HepG2 (cell line): Measurements from ENCODE around the gene ATP6V0A1. TPM values are rescaled to one million over a fixed set of nuclear protein-coding genes. Genes with fewer than 3 reads are reported as not detected.
A peak's percentile ranks its signal among the peaks of the same experiment; 100 is the strongest.

Experiments
- ATAC-seq: fragments of 200-7000 bp; cut with Tn5 transposase; 3 replicates; pipeline ENCODE4 v1.9.1; 2020; ENCODE audit warnings: mild to moderate bottlenecking, moderate library complexity
- BruUV-seq: library from RNA; stranded (reverse); fragments of 400-500 nt; replicated peaks from 2 replicates; lab custom pipeline; 2021; lab: Mats Ljungman, UMichigan
- CTCF ChIA-PET: fragments of 300-600 bp; formaldehyde crosslinking; extraction: SDS; loops from one replicate; lab custom pipeline; 2021; ENCODE audit warnings: low total read pairs, inconsistent platforms, low intra/inter-chr PET ratio; lab: Yijun Ruan, JAX
- POLR2A ChIA-PET: fragments of 350-600 bp; sonication (Branson Sonifier 250); formaldehyde crosslinking; loops from one replicate; lab custom pipeline; 2020; ENCODE audit warnings: antibody characterized with exemption, inconsistent platforms; lab: Yijun Ruan, JAX
- DNase-seq: peaks from one replicate; pipeline ENCODE4 v3.0.0-alpha.2; 2015; ENCODE audit warnings: low spot score
- FAIRE-seq: peaks from 3 replicates; lab custom pipeline; 2011; peaks lifted over from hg19 to GRCh38; lab: Jason Lieb, UNC
- H2AFZ ChIP-seq: one replicate; pipeline ENCODE4 v1.6.1; 2011; ENCODE audit warnings: low read length, inconsistent platforms
- H3K27ac ChIP-seq: fragments of 300-600 bp; 3 replicates; pipeline ENCODE4 v1.8.0; 2011; ENCODE audit warnings: mixed run types, mild to moderate bottlenecking, mixed read lengths, low read length, inconsistent platforms; ENCODE audit not compliant: insufficient read depth; ENCODE audit errors: extremely low read length
- H3K27me3 ChIP-seq, 2 experiments: fragments of 200-600 bp in 1 of 2; 2 replicates in 1 of 2; 3 replicates in 1 of 2; pipeline versions ENCODE4 v1.6.0 to v1.8.0; 2011; ENCODE audit warnings: low read length in 2 of 2, mild to moderate bottlenecking in 2 of 2, moderate library complexity in 2 of 2, inconsistent platforms in 1 of 2; ENCODE audit not compliant: insufficient read depth in 2 of 2, control insufficient read depth in 1 of 2
- H3K36me3 ChIP-seq, 2 experiments: fragments of 200-600 bp in 1 of 2; replicated peaks in 1 of 2; 2 replicates in 1 of 2; 3 replicates in 1 of 2; pipeline versions ENCODE4 v1.5.1 to v1.8.0; 2011; ENCODE audit warnings: low read length in 2 of 2, inconsistent platforms in 1 of 2; ENCODE audit not compliant: insufficient read depth in 2 of 2, control insufficient read depth in 1 of 2
- H3K4me1 ChIP-seq: 2 replicates; pipeline ENCODE4 v1.5.1; 2012; ENCODE audit warnings: low read length, inconsistent platforms; ENCODE audit not compliant: insufficient read depth
- H3K4me2 ChIP-seq: 2 replicates; pipeline ENCODE4 v1.6.0; 2011; ENCODE audit warnings: low read depth, low read length, inconsistent platforms
- H3K4me3 ChIP-seq, 3 experiments: fragments of 200-600 bp in 1 of 3; sonication (generic), shearing (Covaris generic) in 1 of 3; replicated peaks in 1 of 3; 2 replicates each; pipeline ENCODE4 v1.5.1; 2011 to 2016; ENCODE audit warnings: low read length in 3 of 3, inconsistent platforms in 2 of 3, low read depth in 2 of 3, mild to moderate bottlenecking in 2 of 3, control low read depth in 1 of 3, mixed read lengths in 1 of 3; ENCODE audit not compliant: insufficient read depth in 1 of 3
- H3K79me2 ChIP-seq: one replicate; pipeline ENCODE4 v1.6.1; 2011; ENCODE audit warnings: low read length, inconsistent platforms; ENCODE audit not compliant: insufficient read depth
- H3K9ac ChIP-seq: 2 replicates; pipeline ENCODE4 v1.6.0; 2011; ENCODE audit warnings: mild to moderate bottlenecking, low read depth, low read length, inconsistent platforms; ENCODE audit not compliant: insufficient read depth
- H3K9me3 ChIP-seq: 2 replicates; pipeline ENCODE4 v1.5.1; 2012; ENCODE audit warnings: mild to moderate bottlenecking, low read length
- H4K20me1 ChIP-seq: 2 replicates; pipeline ENCODE4 v1.6.0; 2011; ENCODE audit warnings: inconsistent platforms, mild to moderate bottlenecking, low read length, moderate library complexity; ENCODE audit not compliant: insufficient read depth
- FOXK1 ChIP-seq: sonication (generic); formaldehyde crosslinking; IDR thresholded peaks from 2 replicates; pipeline ENCODE4 v1.4.0; 2020; ENCODE audit warnings: low read depth, missing genetic modification reagents, borderline replicate concordance
- FOXM1 ChIP-seq: sonication (generic); formaldehyde crosslinking; IDR thresholded peaks from 2 replicates; pipeline ENCODE4 v1.5.0; 2020; ENCODE audit warnings: missing genetic modification reagents
- GATAD2A ChIP-seq: IDR thresholded peaks from 2 replicates; pipeline ENCODE4 v1.6.1; 2016
- STAT5B ChIP-seq: sonication (generic); formaldehyde crosslinking; IDR thresholded peaks from 2 replicates; pipeline ENCODE4 v1.4.0; 2020; ENCODE audit warnings: missing genetic modification reagents
- TBP ChIP-seq: sonication (generic); formaldehyde crosslinking; IDR thresholded peaks from 2 replicates; pipeline ENCODE4 v1.5.0; 2020; ENCODE audit warnings: missing genetic modification reagents
- ZBTB21 ChIP-seq: sonication (generic); formaldehyde crosslinking; IDR thresholded peaks from 2 replicates; pipeline ENCODE4 v1.4.0; 2020; ENCODE audit warnings: missing genetic modification reagents
- ZNF263 ChIP-seq: sonication (generic); formaldehyde crosslinking; IDR thresholded peaks from 2 replicates; pipeline ENCODE4 v1.4.0; 2020; ENCODE audit warnings: missing genetic modification reagents
- ZNF546 ChIP-seq: sonication (generic); formaldehyde crosslinking; conservative IDR thresholded peaks from 2 replicates; pipeline ENCODE4 v1.8.1; 2023; ENCODE audit warnings: mild to moderate bottlenecking, missing genetic modification reagents
- ZNF766 ChIP-seq: sonication (generic); formaldehyde crosslinking; IDR thresholded peaks from 2 replicates; pipeline ENCODE4 v1.5.0; 2020; ENCODE audit warnings: missing genetic modification reagents, borderline replicate concordance
- ZNF878 ChIP-seq: sonication (generic); formaldehyde crosslinking; IDR thresholded peaks from 2 replicates; pipeline ENCODE4 v1.8.1; 2023; ENCODE audit warnings: mild to moderate bottlenecking, missing genetic modification reagents, moderate library complexity
- WGBS: methylation state at CpG from one replicate; pipeline ENCODE4 v1.1.6; 2017; ENCODE audit warnings: low lambda C conversion rate; 5-methylcytosine and 5-hydroxymethylcytosine counted together
- in situ Hi-C: cut with HindIII; loops from 2 replicates; pipeline ENCODE4 v1.10.0; 2017; ENCODE audit warnings: low pct_unique_long_range_greater_than_20kb; ENCODE audit not compliant: extremely low pct_ligation_motif_present
- intact Hi-C: fragments of 100-400 bp; cut with micrococcal nuclease; formaldehyde crosslinking; loops from one replicate; pipeline ENCODE4 v1.10.0; 2022; ENCODE audit not compliant: unreplicated experiment
- polyA plus RNA-seq, 8 experiments: library from polyadenylated mRNA; depleted of rRNA in 3 of 8; stranded (reverse) in 7 of 8; unstranded in 1 of 8; fragments of >200 nt; fragmentation: Illumina TruSeq in 4 of 8; extraction: Trizol in 4 of 8; gene quantifications; 2 replicates each; pipeline versions ENCODE4 v1.2.1 to v1.2.3, GENCODE V29; 2011 to 2016; ENCODE audit warnings: low read depth in 4 of 8, missing spikeins in 1 of 8, mixed read lengths in 1 of 8; ENCODE audit not compliant: insufficient read depth in 1 of 8
- total RNA-seq, 5 experiments: library from RNA; depleted of rRNA; stranded (reverse); fragments of >200 nt; fragmentation: Illumina TruSeq; extraction: Trizol; gene quantifications; 2 replicates each; pipeline ENCODE4 v1.2.3, GENCODE V29; 2016; ENCODE audit warnings: low read depth in 1 of 5
- TF ChIP-seq, protein P1 (sequence below): sonication (generic); formaldehyde crosslinking; IDR thresholded peaks from 2 replicates; pipeline ENCODE4 v1.4.0; 2020; ENCODE audit warnings: missing genetic modification reagents, borderline replicate concordance
- TF ChIP-seq, protein P2 (sequence below): sonication (generic); IDR thresholded peaks from 2 replicates; pipeline ENCODE4 v1.6.1; 2016; ENCODE audit warnings: low read depth, borderline replicate concordance
- TF ChIP-seq, protein P3 (sequence below): sonication (generic); formaldehyde crosslinking; IDR thresholded peaks from 2 replicates; pipeline ENCODE4 v1.4.0; 2020; ENCODE audit warnings: missing genetic modification reagents
- TF ChIP-seq, protein P4 (sequence below): sonication (generic); formaldehyde crosslinking; IDR thresholded peaks from 2 replicates; pipeline ENCODE4 v1.5.1; 2020; ENCODE audit warnings: missing genetic modification reagents, mild to moderate bottlenecking, borderline replicate concordance

ATP6V0A1 gene
- total and polyA plus RNA-seq, 2 of the 13 experiments (the other 11 are each of a cell fraction or from before 2014, with no cell fraction given): 27.9 to 54.1 TPM

DNA sequence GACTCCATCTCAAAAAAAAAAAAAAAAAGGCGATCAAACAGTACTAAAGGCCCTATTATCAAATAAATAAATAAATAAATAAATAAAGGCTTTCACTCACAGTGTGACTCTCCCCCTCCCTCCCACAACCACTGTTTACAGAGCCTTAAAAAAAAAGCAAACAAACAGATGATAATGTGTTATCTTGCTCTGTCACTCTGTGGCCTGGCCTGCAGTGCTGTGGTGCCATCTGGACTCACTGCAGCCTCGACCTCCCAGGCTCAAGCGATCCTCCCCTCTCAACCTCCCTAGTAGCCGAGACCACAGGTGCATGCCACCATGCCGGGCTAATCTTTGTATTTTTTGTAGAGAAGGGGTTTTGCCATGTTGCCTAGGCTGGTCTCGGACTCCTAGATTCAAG, 69.3 kb downstream of the ATP6V0A1 start:
- Histone ChIP-seq H3K4me1 (peaks cover 87% of the 10 kb centered on the region), H3K36me3 (no peaks in the 10 kb centered on the region), H3K9me3 (no peaks in the 10 kb centered on the region), H3K27me3 (no peaks in the 10 kb centered on the region), H3K79me2 (no peaks in the 10 kb centered on the region), H3K9ac (no peak overlapping the region), H3K27ac (no peak overlapping the region), H3K4me3 (no peak overlapping the region), H3K4me2 (peak overlapping the region; percentile 62; the same call in 1 of the 2 replicates), H2AFZ (no peak overlapping the region), H4K20me1 (no peaks in the 10 kb centered on the region)
- FAIRE-seq (no peak), DNase-seq (peak; percentile 58), ATAC-seq (no peak)
- ChIA-PET POLR2A (interaction anchor here (0.6 to 1.5 kb wide), 5 partner anchors 8 to 105 kb away, joined by 3 to 12 read pairs (median 3); partner anchors contain the start of gene NAGLU), CTCF (interaction anchor here (1.2 to 4.0 kb wide), 5 partner anchors 10 to 206 kb away, joined by 3 to 37 read pairs (median 12); no protein-coding TSS in a partner anchor)
- intact Hi-C loops: loop anchor here (1.0 kb wide), 2 partner anchors 11 to 205 kb away; no protein-coding TSS in a partner anchor
- in situ Hi-C loops: no loop called here
- 48% methylated on average over 6 of the region's 6 CpGs for WGBS
- BruUV-seq: no TSS peak
- TF ChIP-seq ZNF263 (CRISPR knock-in tag): no peak
- TF ChIP-seq, protein P1, sequence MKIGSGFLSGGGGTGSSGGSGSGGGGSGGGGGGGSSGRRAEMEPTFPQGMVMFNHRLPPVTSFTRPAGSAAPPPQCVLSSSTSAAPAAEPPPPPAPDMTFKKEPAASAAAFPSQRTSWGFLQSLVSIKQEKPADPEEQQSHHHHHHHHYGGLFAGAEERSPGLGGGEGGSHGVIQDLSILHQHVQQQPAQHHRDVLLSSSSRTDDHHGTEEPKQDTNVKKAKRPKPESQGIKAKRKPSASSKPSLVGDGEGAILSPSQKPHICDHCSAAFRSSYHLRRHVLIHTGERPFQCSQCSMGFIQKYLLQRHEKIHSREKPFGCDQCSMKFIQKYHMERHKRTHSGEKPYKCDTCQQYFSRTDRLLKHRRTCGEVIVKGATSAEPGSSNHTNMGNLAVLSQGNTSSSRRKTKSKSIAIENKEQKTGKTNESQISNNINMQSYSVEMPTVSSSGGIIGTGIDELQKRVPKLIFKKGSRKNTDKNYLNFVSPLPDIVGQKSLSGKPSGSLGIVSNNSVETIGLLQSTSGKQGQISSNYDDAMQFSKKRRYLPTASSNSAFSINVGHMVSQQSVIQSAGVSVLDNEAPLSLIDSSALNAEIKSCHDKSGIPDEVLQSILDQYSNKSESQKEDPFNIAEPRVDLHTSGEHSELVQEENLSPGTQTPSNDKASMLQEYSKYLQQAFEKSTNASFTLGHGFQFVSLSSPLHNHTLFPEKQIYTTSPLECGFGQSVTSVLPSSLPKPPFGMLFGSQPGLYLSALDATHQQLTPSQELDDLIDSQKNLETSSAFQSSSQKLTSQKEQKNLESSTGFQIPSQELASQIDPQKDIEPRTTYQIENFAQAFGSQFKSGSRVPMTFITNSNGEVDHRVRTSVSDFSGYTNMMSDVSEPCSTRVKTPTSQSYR (CRISPR knock-in tag): 0 out of 2 replicates have a peak, but pooled peaks have one; percentile 2
- TF ChIP-seq TBP (CRISPR knock-in tag): no peak
- TF ChIP-seq ZBTB21 (CRISPR knock-in tag): no peak
- TF ChIP-seq FOXK1 (CRISPR knock-in tag): no peak
- TF ChIP-seq ZNF878 (CRISPR knock-in tag): 0 out of 2 replicates have a peak, but pooled peaks have one; percentile 1
- TF ChIP-seq FOXM1 (CRISPR knock-in tag): no peak
- TF ChIP-seq STAT5B (CRISPR knock-in tag): no peak
- no peak for TF ChIP-seq ZNF546
- TF ChIP-seq, protein P2, sequence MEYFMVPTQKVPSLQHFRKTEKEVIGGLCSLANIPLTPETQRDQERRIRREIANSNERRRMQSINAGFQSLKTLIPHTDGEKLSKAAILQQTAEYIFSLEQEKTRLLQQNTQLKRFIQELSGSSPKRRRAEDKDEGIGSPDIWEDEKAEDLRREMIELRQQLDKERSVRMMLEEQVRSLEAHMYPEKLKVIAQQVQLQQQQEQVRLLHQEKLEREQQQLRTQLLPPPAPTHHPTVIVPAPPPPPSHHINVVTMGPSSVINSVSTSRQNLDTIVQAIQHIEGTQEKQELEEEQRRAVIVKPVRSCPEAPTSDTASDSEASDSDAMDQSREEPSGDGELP: peak; percentile 21; the same call in 1 of the 2 replicates
- no peak for TF ChIP-seq ZNF766
- TF ChIP-seq GATAD2A (CRISPR knock-in tag): peak; percentile 75
- TF ChIP-seq, protein P3, sequence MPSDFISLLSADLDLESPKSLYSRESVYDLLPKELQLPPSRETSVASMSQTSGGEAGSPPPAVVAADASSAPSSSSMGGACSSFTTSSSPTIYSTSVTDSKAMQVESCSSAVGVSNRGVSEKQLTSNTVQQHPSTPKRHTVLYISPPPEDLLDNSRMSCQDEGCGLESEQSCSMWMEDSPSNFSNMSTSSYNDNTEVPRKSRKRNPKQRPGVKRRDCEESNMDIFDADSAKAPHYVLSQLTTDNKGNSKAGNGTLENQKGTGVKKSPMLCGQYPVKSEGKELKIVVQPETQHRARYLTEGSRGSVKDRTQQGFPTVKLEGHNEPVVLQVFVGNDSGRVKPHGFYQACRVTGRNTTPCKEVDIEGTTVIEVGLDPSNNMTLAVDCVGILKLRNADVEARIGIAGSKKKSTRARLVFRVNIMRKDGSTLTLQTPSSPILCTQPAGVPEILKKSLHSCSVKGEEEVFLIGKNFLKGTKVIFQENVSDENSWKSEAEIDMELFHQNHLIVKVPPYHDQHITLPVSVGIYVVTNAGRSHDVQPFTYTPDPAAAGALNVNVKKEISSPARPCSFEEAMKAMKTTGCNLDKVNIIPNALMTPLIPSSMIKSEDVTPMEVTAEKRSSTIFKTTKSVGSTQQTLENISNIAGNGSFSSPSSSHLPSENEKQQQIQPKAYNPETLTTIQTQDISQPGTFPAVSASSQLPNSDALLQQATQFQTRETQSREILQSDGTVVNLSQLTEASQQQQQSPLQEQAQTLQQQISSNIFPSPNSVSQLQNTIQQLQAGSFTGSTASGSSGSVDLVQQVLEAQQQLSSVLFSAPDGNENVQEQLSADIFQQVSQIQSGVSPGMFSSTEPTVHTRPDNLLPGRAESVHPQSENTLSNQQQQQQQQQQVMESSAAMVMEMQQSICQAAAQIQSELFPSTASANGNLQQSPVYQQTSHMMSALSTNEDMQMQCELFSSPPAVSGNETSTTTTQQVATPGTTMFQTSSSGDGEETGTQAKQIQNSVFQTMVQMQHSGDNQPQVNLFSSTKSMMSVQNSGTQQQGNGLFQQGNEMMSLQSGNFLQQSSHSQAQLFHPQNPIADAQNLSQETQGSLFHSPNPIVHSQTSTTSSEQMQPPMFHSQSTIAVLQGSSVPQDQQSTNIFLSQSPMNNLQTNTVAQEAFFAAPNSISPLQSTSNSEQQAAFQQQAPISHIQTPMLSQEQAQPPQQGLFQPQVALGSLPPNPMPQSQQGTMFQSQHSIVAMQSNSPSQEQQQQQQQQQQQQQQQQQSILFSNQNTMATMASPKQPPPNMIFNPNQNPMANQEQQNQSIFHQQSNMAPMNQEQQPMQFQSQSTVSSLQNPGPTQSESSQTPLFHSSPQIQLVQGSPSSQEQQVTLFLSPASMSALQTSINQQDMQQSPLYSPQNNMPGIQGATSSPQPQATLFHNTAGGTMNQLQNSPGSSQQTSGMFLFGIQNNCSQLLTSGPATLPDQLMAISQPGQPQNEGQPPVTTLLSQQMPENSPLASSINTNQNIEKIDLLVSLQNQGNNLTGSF: no peak
- TF ChIP-seq, protein P4, sequence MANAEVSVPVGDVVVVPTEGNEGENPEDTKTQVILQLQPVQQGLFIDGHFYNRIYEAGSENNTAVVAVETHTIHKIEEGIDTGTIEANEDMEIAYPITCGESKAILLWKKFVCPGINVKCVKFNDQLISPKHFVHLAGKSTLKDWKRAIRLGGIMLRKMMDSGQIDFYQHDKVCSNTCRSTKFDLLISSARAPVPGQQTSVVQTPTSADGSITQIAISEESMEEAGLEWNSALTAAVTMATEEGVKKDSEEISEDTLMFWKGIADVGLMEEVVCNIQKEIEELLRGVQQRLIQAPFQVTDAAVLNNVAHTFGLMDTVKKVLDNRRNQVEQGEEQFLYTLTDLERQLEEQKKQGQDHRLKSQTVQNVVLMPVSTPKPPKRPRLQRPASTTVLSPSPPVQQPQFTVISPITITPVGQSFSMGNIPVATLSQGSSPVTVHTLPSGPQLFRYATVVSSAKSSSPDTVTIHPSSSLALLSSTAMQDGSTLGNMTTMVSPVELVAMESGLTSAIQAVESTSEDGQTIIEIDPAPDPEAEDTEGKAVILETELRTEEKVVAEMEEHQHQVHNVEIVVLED (CRISPR knock-in tag): no peak
